H1 (cell line): Measurements from ENCODE around the gene SLC7A11. TPM values are rescaled to one million over a fixed set of nuclear protein-coding genes. Genes with fewer than 3 reads are reported as not detected.

Experiments
- CTCF ChIA-PET: fragments of 300-600 bp; sonication (Branson Sonifier 250); formaldehyde crosslinking; loops from one replicate; lab custom pipeline; 2021; ENCODE audit not compliant: partially characterized antibody; lab: Charles Lee
- POLR2A ChIA-PET: fragments of 300-600 bp; sonication (Branson Sonifier 250); formaldehyde crosslinking; loops from one replicate; lab custom pipeline; 2021; ENCODE audit warnings: inconsistent platforms; ENCODE audit not compliant: partially characterized antibody; lab: Charles Lee
- DNase-seq, 2 experiments: peaks; one replicate each; pipeline versions ENCODE4 v3.0.0 to v3.0.0-alpha.2; 2010 to 2022; ENCODE audit warnings: low spot score in 2 of 2, low read depth in 1 of 2, mixed read lengths in 1 of 2
- FAIRE-seq: peaks from 2 replicates; lab custom pipeline; 2011; peaks lifted over from hg19 to GRCh38; lab: Jason Lieb, UNC
- H2AFZ ChIP-seq: 2 replicates; pipeline ENCODE4 v1.8.1; 2012; ENCODE audit warnings: low read length, inconsistent platforms
- H2AK5ac ChIP-seq: 2 replicates; pipeline ENCODE4 v1.6.1; 2013; ENCODE audit warnings: low read depth, low read length
- H2BK120ac ChIP-seq: replicated peaks from 2 replicates; pipeline ENCODE3; 2013; ENCODE audit warnings: low read depth, low read length, inconsistent platforms
- H2BK12ac ChIP-seq: 2 replicates; pipeline ENCODE4 v1.6.1; 2013; ENCODE audit warnings: low read depth, low read length
- H2BK15ac ChIP-seq: 2 replicates; pipeline ENCODE4 v1.6.1; 2013; ENCODE audit warnings: low read length
- H2BK20ac ChIP-seq: 2 replicates; pipeline ENCODE4 v1.6.1; 2013; ENCODE audit warnings: low read length
- H2BK5ac ChIP-seq: 2 replicates; pipeline ENCODE4 v1.6.1; 2013; ENCODE audit warnings: low read depth, low read length
- H3K14ac ChIP-seq: 2 replicates; pipeline ENCODE4 v1.6.1; 2013; ENCODE audit warnings: inconsistent platforms; ENCODE audit not compliant: insufficient read length
- H3K18ac ChIP-seq: 2 replicates; pipeline ENCODE4 v1.6.1; 2013; ENCODE audit warnings: low read length; ENCODE audit errors: extremely low read depth
- H3K23ac ChIP-seq: 2 replicates; pipeline ENCODE4 v1.6.1; 2013; ENCODE audit warnings: inconsistent platforms; ENCODE audit not compliant: insufficient read length
- H3K23me2 ChIP-seq: 2 replicates; pipeline ENCODE4 v1.6.1; 2013; ENCODE audit warnings: low read depth, low read length
- H3K27ac ChIP-seq: 2 replicates; pipeline ENCODE4 v1.6.1; 2011; ENCODE audit warnings: low read depth, low read length, inconsistent platforms
- H3K27me3 ChIP-seq, 4 experiments: replicated peaks in 1 of 4; 1 replicate in 1 of 4; 2 replicates in 3 of 4; pipeline versions ENCODE4 v1.6.1 to v1.8.1; 2011 to 2013; ENCODE audit warnings: low read length in 3 of 4, mild to moderate bottlenecking in 3 of 4, inconsistent platforms in 2 of 4, mixed read lengths in 2 of 4, moderate library complexity in 1 of 4; ENCODE audit not compliant: control insufficient read depth in 3 of 4, insufficient read depth in 3 of 4; ENCODE audit errors: extremely low read depth in 1 of 4
- H3K36me3 ChIP-seq, 4 experiments: 2 replicates each; pipeline versions ENCODE4 v1.6.1 to v1.8.1; 2011 to 2013; ENCODE audit warnings: mild to moderate bottlenecking in 4 of 4, low read length in 3 of 4, moderate library complexity in 2 of 4, control low read depth in 1 of 4, inconsistent platforms in 1 of 4; ENCODE audit not compliant: insufficient read depth in 4 of 4, control insufficient read depth in 2 of 4
- H3K4ac ChIP-seq: replicated peaks from 2 replicates; pipeline ENCODE3; 2013; ENCODE audit warnings: low read length, low read depth, mixed read lengths, inconsistent platforms; ENCODE audit not compliant: insufficient read length
- H3K4me1 ChIP-seq, 4 experiments: replicated peaks in 1 of 4; 1 replicate in 1 of 4; 2 replicates in 3 of 4; pipeline versions ENCODE4 v1.6.1 to v1.8.1; 2011 to 2013; ENCODE audit warnings: low read length in 3 of 4, inconsistent platforms in 2 of 4, mixed read lengths in 1 of 4; ENCODE audit not compliant: insufficient read depth in 4 of 4, control insufficient read depth in 3 of 4
- H3K4me2 ChIP-seq, 2 experiments: 2 replicates each; pipeline versions ENCODE4 v1.6.1 to v1.8.1; 2011 to 2013; ENCODE audit warnings: low read depth in 2 of 2, low read length in 2 of 2, control low read depth in 1 of 2, inconsistent platforms in 1 of 2, mild to moderate bottlenecking in 1 of 2; ENCODE audit not compliant: insufficient read depth in 1 of 2
- H3K4me3 ChIP-seq, 4 experiments: fragments of 200-600, 300-600 bp in 1 of 4; sonication (generic), shearing (Covaris generic), sonication (Bioruptor Twin) in 1 of 4; 2 replicates each; pipeline versions ENCODE4 v1.5.1 to v1.8.1; 2011 to 2016; ENCODE audit warnings: low read length in 4 of 4, low read depth in 3 of 4, control low read depth in 2 of 4, inconsistent platforms in 2 of 4, mild to moderate bottlenecking in 2 of 4, mixed read lengths in 1 of 4, moderate library complexity in 1 of 4; ENCODE audit not compliant: insufficient read depth in 2 of 4; ENCODE audit errors: extremely low read depth in 1 of 4
- H3K56ac ChIP-seq: replicated peaks from 2 replicates; pipeline ENCODE3; 2013; ENCODE audit warnings: low read depth, mild to moderate bottlenecking, mixed read lengths, low read length, inconsistent platforms; ENCODE audit not compliant: insufficient read length
- H3K79me1 ChIP-seq: 2 replicates; pipeline ENCODE4 v1.6.1; 2013; ENCODE audit warnings: low read depth, low read length, control low read depth
- H3K79me2 ChIP-seq, 2 experiments: 2 replicates each; pipeline versions ENCODE4 v1.6.1 to v1.8.1; 2012 to 2013; ENCODE audit warnings: low read length in 2 of 2, mild to moderate bottlenecking in 2 of 2, inconsistent platforms in 1 of 2; ENCODE audit not compliant: insufficient read depth in 2 of 2, control insufficient read depth in 1 of 2
- H3K9ac ChIP-seq, 4 experiments: replicated peaks in 1 of 4; 1 replicate in 1 of 4; 2 replicates in 3 of 4; pipeline versions ENCODE4 v1.6.1 to v1.8.1; 2011 to 2013; ENCODE audit warnings: low read depth in 3 of 4, low read length in 3 of 4, control low read depth in 2 of 4, mild to moderate bottlenecking in 2 of 4, moderate library complexity in 2 of 4, inconsistent platforms in 1 of 4; ENCODE audit errors: extremely low read depth in 1 of 4
- H3K9me3 ChIP-seq, 2 experiments: 2 replicates each; pipeline versions ENCODE4 v1.6.1 to v1.8.1; 2012 to 2013; ENCODE audit warnings: mild to moderate bottlenecking in 2 of 2, moderate library complexity in 2 of 2, control low read depth in 1 of 2, inconsistent platforms in 1 of 2, low read depth in 1 of 2, low read length in 1 of 2, mixed read lengths in 1 of 2; ENCODE audit not compliant: insufficient read depth in 2 of 2
- H4K20me1 ChIP-seq, 2 experiments: replicated peaks in 1 of 2; 2 replicates each; pipeline versions ENCODE3 to v1.8.1; 2011 to 2013; ENCODE audit warnings: inconsistent platforms in 2 of 2, low read length in 2 of 2, mild to moderate bottlenecking in 1 of 2; ENCODE audit not compliant: insufficient read depth in 2 of 2, control insufficient read depth in 1 of 2
- H4K5ac ChIP-seq: 2 replicates; pipeline ENCODE4 v1.6.1; 2013; ENCODE audit warnings: low read length, low read depth, mixed read lengths, inconsistent platforms; ENCODE audit not compliant: insufficient read length
- H4K8ac ChIP-seq: 2 replicates; pipeline ENCODE4 v1.8.0; 2013; ENCODE audit warnings: mild to moderate bottlenecking, moderate library complexity, low read length, inconsistent platforms; ENCODE audit not compliant: insufficient read depth; ENCODE audit errors: extremely low read depth
- H4K91ac ChIP-seq: replicated peaks from 2 replicates; pipeline ENCODE3; 2013; ENCODE audit warnings: low read length, mixed read lengths, inconsistent platforms; ENCODE audit not compliant: insufficient read length
- POLR2A ChIP-seq, 2 experiments: IDR thresholded peaks; 1 replicate in 1 of 2; 2 replicates in 1 of 2; pipeline ENCODE4 v1.6.1; 2011; ENCODE audit warnings: low read depth in 2 of 2, low read length in 2 of 2, mild to moderate bottlenecking in 2 of 2; ENCODE audit errors: control extremely low read depth in 1 of 2
- TCF12 ChIP-seq: IDR thresholded peaks from 2 replicates; pipeline ENCODE4 v1.6.1; 2011; ENCODE audit warnings: low read depth, mild to moderate bottlenecking, low read length
- WGBS, 2 experiments: shearing (Covaris generic) in 1 of 2; methylation state at CpG; one replicate each; pipeline versions ENCODE4 v1.1.6 to v1.1.7; 2013 to 2015; ENCODE audit warnings: low lambda C conversion rate in 2 of 2, mixed read lengths in 2 of 2, inconsistent platforms in 1 of 2, low coverage in 1 of 2, missing lambda C conversion rate in 1 of 2; ENCODE audit not compliant: insufficient replicate concordance in 2 of 2, insufficient coverage in 1 of 2, insufficient read length in 1 of 2; ENCODE audit errors: extremely low coverage in 1 of 2, missing lambda C conversion rate in 1 of 2; 5-methylcytosine and 5-hydroxymethylcytosine counted together
- polyA plus RNA-seq, 7 experiments: library from polyadenylated mRNA; depleted of rRNA in 3 of 7; stranded (reverse) in 5 of 7; unstranded in 2 of 7; fragments of >200 nt in 5 of 7; fragments of 200-250 nt in 2 of 7; gene quantifications; 1 replicate in 5 of 7; 2 replicates in 1 of 7; 4 replicates in 1 of 7; pipeline versions ENCODE4 v1.2.1 to v1.2.3, GENCODE V29; 2011 to 2013; ENCODE audit warnings: missing spikeins in 2 of 7, mixed read lengths in 2 of 7
- total RNA-seq: library from RNA; stranded (reverse); fragmentation: NEBNext Ultra II Directional; extraction: Animal tissue kit (Norgen Biotek cat#: 25700); gene quantifications from 2 replicates; pipeline ENCODE4 v1.2.1, GENCODE V29; 2021

Gene SLC7A11
- total and polyA plus RNA-seq, 2 of the 8 experiments (the other 6 are each of a cell fraction or from before 2014, with no cell fraction given), result 6.6 to 17.0 TPM

GRCh38 chr4:138256608-138257007, 14.5 kb upstream of the SLC7A11 start:
- Histone ChIP-seq H2BK5ac (no peak overlapping the region), H2AK5ac (no peak overlapping the region), H3K4me3 (no peak overlapping the region), H2BK120ac (no peak overlapping the region), H3K56ac (no peak overlapping the region), H3K79me1 (no peaks in the 10 kb centered on the region), H3K27ac (no peak overlapping the region), H3K23ac (no peak overlapping the region), H3K23me2 (no peaks in the 10 kb centered on the region; the same call in 1 of the 2 replicates), H3K4me1 (no peaks in the 10 kb centered on the region), H3K9me3 (no peaks in the 10 kb centered on the region), H4K20me1 (no peaks in the 10 kb centered on the region), H3K79me2 (no peaks in the 10 kb centered on the region), H4K8ac (no peak overlapping the region), H4K91ac (no peak overlapping the region), H3K36me3 (no peaks in the 10 kb centered on the region), H2AFZ (no peak overlapping the region), H3K18ac (no peak overlapping the region), H2BK20ac (no peak overlapping the region), H3K4ac (no peak overlapping the region), H3K4me2 (no peak overlapping the region), H4K5ac (no peak overlapping the region), H2BK15ac (no peak overlapping the region), H3K9ac (no peak overlapping the region), H2BK12ac (no peak overlapping the region), H3K14ac (no peak overlapping the region), H3K27me3 (no peaks in the 10 kb centered on the region)
- TF ChIP-seq POLR2A (IDR thresholded peaks at IDR 0.05; ENCODE audit: control extremely low read depth in 1 of 2, low read depth in 2 of 2, low read length in 2 of 2), result no peak
- TF ChIP-seq TCF12, result no peak
- DNase-seq, result no peak
- WGBS, 2 experiments, result 95% methylated on average over 5 of the region's 5 CpGs; no CpG with 5 or more reads in 1 of the 2 experiments
- CTCF ChIA-PET, result interaction anchor here (0.5 kb wide), 1 partner anchor 79 kb away, joined by 3 read pairs; no protein-coding TSS in a partner anchor
- no peak for FAIRE-seq
- POLR2A ChIA-PET, result interaction anchor here (1.1 to 1.3 kb wide), 2 partner anchors 13 to 15 kb away, joined by 3 read pairs; no protein-coding TSS in a partner anchor
